ENCODE measurements around the gene CD8B.

The CD8B gene

GRCh38 chr2:86806059-86806857 lies 55.4 kb downstream of the CD8B start:
- Histone ChIP-seq H3K4me3 (ENCODE audit: low read depth, low read length) (no peak overlapping the region), H3K27me3 (replicated peaks) (peaks cover 15% of the 10 kb centered on the region), H3K27ac (no peak overlapping the region), H3K36me3 (replicated peaks) (no peaks in the 10 kb centered on the region)
- in situ Hi-C loops (cut with HindIII; ENCODE audit: low pct_ligation_motif_present, low sequenced_read_pairs): no loop called here
- TF ChIP-seq CTCF (IDR thresholded peaks at IDR 0.05; ENCODE audit: low read depth, low read length, missing control alignments): no peak
- DNase-seq: no peak

GRCh38 chr2:86800856-86801567 lies 60.7 kb downstream of the CD8B start:
- in situ Hi-C loops (cut with HindIII; ENCODE audit: low pct_ligation_motif_present, low sequenced_read_pairs): no loop called here
- no peak for TF ChIP-seq CTCF (IDR thresholded peaks at IDR 0.05; ENCODE audit: low read depth, low read length, missing control alignments)
- Histone ChIP-seq H3K27me3 (replicated peaks) (no peaks in the 10 kb centered on the region), H3K36me3 (replicated peaks) (no peaks in the 10 kb centered on the region), H3K4me3 (ENCODE audit: low read depth, low read length) (no peak overlapping the region), H3K27ac (no peak overlapping the region)
- DNase-seq: no peak

- in situ Hi-C loops (cut with HindIII; ENCODE audit: low pct_ligation_motif_present, low sequenced_read_pairs): no loop called here
- H3K4me3 ChIP-seq (ENCODE audit: low read depth, low read length): no peak overlapping the region
- no peaks in the 10 kb centered on the region for H3K36me3 ChIP-seq (replicated peaks)
- H3K27ac ChIP-seq: no peak overlapping the region
- H3K27me3 ChIP-seq (replicated peaks): peaks cover 25% of the 10 kb centered on the region
- DNase-seq: no peak
- no peak for TF ChIP-seq CTCF (IDR thresholded peaks at IDR 0.05; ENCODE audit: low read depth, low read length, missing control alignments)
Observed at GRCh38 chr2:86794861-86795260, 66.8 kb downstream of the CD8B start.

- no peak for DNase-seq
- no peak overlapping the region for H3K27ac ChIP-seq
- no peak overlapping the region for H3K4me3 ChIP-seq (ENCODE audit: low read depth, low read length)
- H3K36me3 ChIP-seq (replicated peaks): no peaks in the 10 kb centered on the region
- H3K27me3 ChIP-seq (replicated peaks): peaks cover 36% of the 10 kb centered on the region
- TF ChIP-seq CTCF (IDR thresholded peaks at IDR 0.05; ENCODE audit: low read depth, low read length, missing control alignments): no peak
- in situ Hi-C loops (cut with HindIII; ENCODE audit: low pct_ligation_motif_present, low sequenced_read_pairs): no loop called here
Observed at GRCh38 chr2:86793752-86794151, 67.9 kb downstream of the CD8B start.

- no peak for DNase-seq
- Histone ChIP-seq H3K27me3 (replicated peaks) (peaks cover 47% of the 10 kb centered on the region), H3K4me3 (ENCODE audit: low read depth, low read length) (no peak overlapping the region), H3K36me3 (replicated peaks) (no peaks in the 10 kb centered on the region), H3K27ac (no peak overlapping the region)
- TF ChIP-seq CTCF (IDR thresholded peaks at IDR 0.05; ENCODE audit: low read depth, low read length, missing control alignments): no peak
- in situ Hi-C loops (cut with HindIII; ENCODE audit: low pct_ligation_motif_present, low sequenced_read_pairs): no loop called here
Observed at GRCh38 chr2:86791573-86791972, 70.1 kb downstream of the CD8B start.

Data from brain microvascular endothelial cell (primary cell).